ENCODE results near the gene CDC42BPG. TPM values are rescaled to one million over a fixed set of nuclear protein-coding genes. Genes with fewer than 3 reads are reported as not detected.
A peak's percentile ranks its signal among the peaks of the same experiment; 100 is the strongest.
"Not testable (repeated sequence)": the region's sequence is repeated elsewhere in the genome, so short reads cannot be mapped to it uniquely, and the experiment has no call there.

Gene CDC42BPG
- total RNA-seq, 1 donor: under 0.01 TPM

- TF ChIP-seq CTCF (IDR thresholded peaks at IDR 0.05; ENCODE audit: insufficient read depth, low read depth, low read length): no peak
- no peak overlapping the region for H3K4me3 ChIP-seq (ENCODE audit: low read depth, low read length)
- DNase-seq (ENCODE audit: low read depth): no peak
Measured at GRCh38 chr11:64851831-64852351, 7.4 kb upstream of the CDC42BPG start.

- DNase-seq (ENCODE audit: low read depth): peak; percentile 61
- TF ChIP-seq CTCF (IDR thresholded peaks at IDR 0.05; ENCODE audit: insufficient read depth, low read depth, low read length): no peak
- H3K4me3 ChIP-seq (ENCODE audit: low read depth, low read length): no peak overlapping the region
Measured at GRCh38 chr11:64850979-64851567, 6.6 kb upstream of the CDC42BPG start.

- no peak overlapping the region for H3K4me3 ChIP-seq (ENCODE audit: low read depth, low read length)
- peak; percentile 61 for DNase-seq (ENCODE audit: low read depth)
- peak; percentile 23 for TF ChIP-seq CTCF (IDR thresholded peaks at IDR 0.05; ENCODE audit: insufficient read depth, low read depth, low read length)
Measured at GRCh38 chr11:64849598-64850356, 5.3 kb upstream of the CDC42BPG start.

GRCh38 chr11:64848826-64849597 lies 4.6 kb upstream of the CDC42BPG start:
- no peak for TF ChIP-seq CTCF (IDR thresholded peaks at IDR 0.05; ENCODE audit: insufficient read depth, low read depth, low read length)
- no peak overlapping the region for H3K4me3 ChIP-seq (ENCODE audit: low read depth, low read length)
- DNase-seq (ENCODE audit: low read depth): no peak

GRCh38 chr11:64848214-64848825 lies 3.9 kb upstream of the CDC42BPG start:
- no peak for DNase-seq (ENCODE audit: low read depth)
- no peak for TF ChIP-seq CTCF (IDR thresholded peaks at IDR 0.05; ENCODE audit: insufficient read depth, low read depth, low read length)
- H3K4me3 ChIP-seq (ENCODE audit: low read depth, low read length): no peak overlapping the region

GRCh38 chr11:64846998-64847666 lies 2.7 kb upstream of the CDC42BPG start:
- DNase-seq (ENCODE audit: low read depth): peak; percentile 87
- TF ChIP-seq CTCF (IDR thresholded peaks at IDR 0.05; ENCODE audit: insufficient read depth, low read depth, low read length): peak; percentile 92
- H3K4me3 ChIP-seq (ENCODE audit: low read depth, low read length): no peak overlapping the region

- H3K4me3 ChIP-seq (ENCODE audit: low read depth, low read length); DNase-seq (ENCODE audit: low read depth): not testable (repeated sequence)
Measured at GRCh38 chr11:64845776-64846129, 1.3 kb upstream of the CDC42BPG start.
